ENCODE data around the gene FNDC1. TPM values are rescaled to one million over a fixed set of nuclear protein-coding genes. Genes with fewer than 3 reads are reported as not detected.

The FNDC1 gene
- total and polyA plus RNA-seq, 2 donors = 0.84 to 31.6 TPM

- Histone ChIP-seq H3K4me3 (ENCODE audit: low read depth, low read length) (no peak overlapping the region), H3K27ac (ENCODE audit: low read depth) (no peak overlapping the region), H3K36me3 (ENCODE audit: insufficient read depth) (no peaks in the 10 kb centered on the region), H3K4me1 (ENCODE audit: insufficient read depth) (no peaks in the 10 kb centered on the region)
- no peak for DNase-seq (ENCODE audit: extremely low spot score)
- 80% methylated on average over 4 of the region's 4 CpGs for WGBS
These were observed 152.1 kb downstream of the FNDC1 start for GRCh38 chr6:159321267-159321666.

Other genes starting within 250 kb of the FNDC1 start
- gene RSPH3, start 169.2 kb upstream of the FNDC1 start, total RNA-seq = 8.6 TPM
- 5.8 TPM for gene RSPH3, start 169.2 kb upstream of the FNDC1 start, polyA plus RNA-seq
- gene TAGAP, start 124.4 kb upstream of the FNDC1 start, total RNA-seq = 2.5 TPM
- gene TAGAP, start 124.4 kb upstream of the FNDC1 start, polyA plus RNA-seq = 3.5 TPM

All from urinary bladder (tissue), 4 donors.